GM23338 (cell line): ENCODE data around the gene NUDC. TPM values are rescaled to one million over a fixed set of nuclear protein-coding genes. Genes with fewer than 3 reads are reported as not detected.

ENCODE experiments used
- ATAC-seq: fragments of 200-7000 bp; cut with Tn5 transposase; 3 replicates; pipeline ENCODE4 v1.9.1; 2020
- DNase-seq: peaks from one replicate; pipeline ENCODE4 v3.0.0-alpha.2; 2015; ENCODE audit warnings: low spot score
- H2AFZ ChIP-seq: fragments of 200-600 bp; sonication (generic); 2 replicates; pipeline ENCODE4 v1.8.0; 2016; ENCODE audit warnings: antibody characterized with exemption, mild to moderate bottlenecking, moderate library complexity
- H3F3A ChIP-seq: fragments of 200-600 bp; sonication (generic); replicated peaks from 2 replicates; pipeline ENCODE4 v1.8.0; 2017; ENCODE audit warnings: antibody characterized with exemption, mixed run types, low read depth
- H3K27ac ChIP-seq: fragments of 200-600 bp; sonication (generic); 2 replicates; pipeline ENCODE4 v1.6.1; 2016; ENCODE audit warnings: low read depth
- H3K27me3 ChIP-seq: fragments of 200-600 bp; sonication (generic); 2 replicates; pipeline ENCODE4 v1.8.0; 2016; ENCODE audit warnings: mild to moderate bottlenecking, mixed run types, moderate library complexity; ENCODE audit not compliant: insufficient read depth
- H3K36me3 ChIP-seq: fragments of 200-600 bp; sonication (generic); 2 replicates; pipeline ENCODE4 v1.8.0; 2016; ENCODE audit warnings: mild to moderate bottlenecking; ENCODE audit not compliant: insufficient read depth
- H3K4me1 ChIP-seq: fragments of 200-600 bp; sonication (generic); 2 replicates; pipeline ENCODE4 v1.8.0; 2016; ENCODE audit warnings: mild to moderate bottlenecking, moderate library complexity; ENCODE audit not compliant: insufficient read depth
- H3K4me2 ChIP-seq: fragments of 200-600 bp; sonication (generic); 2 replicates; pipeline ENCODE4 v1.7.1; 2017; ENCODE audit warnings: mixed run types
- H3K4me3 ChIP-seq: fragments of 200-600 bp; sonication (generic); 2 replicates; pipeline ENCODE4 v1.6.1; 2016; ENCODE audit warnings: mixed run types
- H3K79me2 ChIP-seq: fragments of 200-600 bp; sonication (generic); replicated peaks from 2 replicates; pipeline ENCODE4 v1.8.0; 2017; ENCODE audit warnings: mild to moderate bottlenecking; ENCODE audit not compliant: insufficient read depth
- H3K9me2 ChIP-seq: fragments of 200-600 bp; sonication (generic); 2 replicates; pipeline ENCODE4 v1.8.0; 2017; ENCODE audit not compliant: insufficient read depth
- H4K20me1 ChIP-seq: fragments of 200-600 bp; sonication (generic); replicated peaks from 2 replicates; pipeline ENCODE4 v1.8.0; 2017; ENCODE audit warnings: mild to moderate bottlenecking; ENCODE audit not compliant: insufficient read depth
- H3K27ac Mint-ChIP-seq: 2 replicates; pipeline ENCODE4 v1.8.0; 2020; ENCODE audit warnings: inconsistent platforms, mild to moderate bottlenecking, moderate library complexity, mixed read lengths
- H3K27me3 Mint-ChIP-seq: 3 replicates; pipeline ENCODE4 v1.8.0; 2022; ENCODE audit warnings: low read depth, mild to moderate bottlenecking, moderate library complexity, mixed read lengths, inconsistent platforms; ENCODE audit not compliant: insufficient read depth, poor library complexity
- H3K36me3 Mint-ChIP-seq: 3 replicates; pipeline ENCODE4 v1.8.0; 2021; ENCODE audit warnings: low read depth, mild to moderate bottlenecking, inconsistent platforms, moderate library complexity, mixed read lengths
- H3K4me1 Mint-ChIP-seq: 3 replicates; pipeline ENCODE4 v1.8.0; 2020; ENCODE audit warnings: mild to moderate bottlenecking, inconsistent platforms, mixed read lengths
- H3K4me3 Mint-ChIP-seq: 3 replicates; pipeline ENCODE4 v1.8.0; 2021; ENCODE audit warnings: moderate library complexity, mild to moderate bottlenecking, inconsistent platforms, mixed read lengths
- H3K9me3 Mint-ChIP-seq: 3 replicates; pipeline ENCODE4 v1.8.0; 2020; ENCODE audit warnings: moderate library complexity, mild to moderate bottlenecking, inconsistent platforms, mixed read lengths
- CREB1 ChIP-seq: fragments of 250-450 bp; sonication (Bioruptor Pico); IDR thresholded peaks from 2 replicates; pipeline ENCODE4 v1.5.0; 2020; ENCODE audit warnings: low read depth, mild to moderate bottlenecking, moderate library complexity
- EZH2 ChIP-seq: fragments of 200-600 bp; sonication (generic); IDR thresholded peaks from one replicate; pipeline ENCODE4 v1.8.0; 2017; ENCODE audit warnings: antibody characterized with exemption, mild to moderate bottlenecking, low read depth; ENCODE audit not compliant: unreplicated experiment
- EZH2phosphoT487 ChIP-seq: fragments of 200-600 bp; sonication (generic); IDR thresholded peaks from one replicate; pipeline ENCODE4 v1.8.1; 2018; ENCODE audit warnings: antibody characterized with exemption; ENCODE audit not compliant: unreplicated experiment
- JUNB ChIP-seq: IDR thresholded peaks from one replicate; pipeline ENCODE4 v1.6.1; 2016; ENCODE audit warnings: antibody characterized with exemption; ENCODE audit not compliant: unreplicated experiment
- NANOG ChIP-seq: IDR thresholded peaks from 2 replicates; pipeline ENCODE4 v1.6.1; 2016; ENCODE audit warnings: antibody characterized with exemption, borderline replicate concordance
- POLR2AphosphoS5 ChIP-seq: IDR thresholded peaks from 2 replicates; pipeline ENCODE4 v1.6.1; 2016; ENCODE audit warnings: antibody characterized with exemption, low read depth
- STAT1 ChIP-seq: IDR thresholded peaks from one replicate; pipeline ENCODE4 v1.6.1; 2016; ENCODE audit warnings: antibody characterized with exemption; ENCODE audit not compliant: unreplicated experiment
- ZNF114 ChIP-seq: fragments of 250-450 bp; sonication (Bioruptor Pico); IDR thresholded peaks from 2 replicates; pipeline ENCODE4 v1.5.0; 2020; ENCODE audit warnings: mild to moderate bottlenecking, moderate library complexity
- ZNF331 ChIP-seq: fragments of 250-450 bp; sonication (Bioruptor Pico); IDR thresholded peaks from 2 replicates; pipeline ENCODE4 v1.5.0; 2020; ENCODE audit warnings: low read depth, mild to moderate bottlenecking, moderate library complexity
- polyA plus RNA-seq: library from polyadenylated mRNA; unstranded; fragments of >200 nt; fragmentation: Nextera tagmentation; extraction: Ambion mirVana; gene quantifications from 2 replicates; pipeline ENCODE4 v1.2.1, GENCODE V29; 2016
- total RNA-seq: library from RNA; depleted of rRNA; stranded (reverse); fragments of >200 nt; shearing (Covaris generic); gene quantifications from 2 replicates; pipeline ENCODE4 v1.2.3, GENCODE V29; 2014
- TF ChIP-seq, protein P1 (sequence below): IDR thresholded peaks from 2 replicates; pipeline ENCODE4 v1.6.1; 2016; ENCODE audit warnings: antibody characterized with exemption
- TF ChIP-seq, protein P2 (sequence below): IDR thresholded peaks from one replicate; pipeline ENCODE4 v1.6.1; 2018; ENCODE audit warnings: antibody characterized with exemption; ENCODE audit not compliant: unreplicated experiment
- TF ChIP-seq, protein P3 (sequence below): fragments of 250-450 bp; sonication (Bioruptor Pico); IDR thresholded peaks from 2 replicates; pipeline ENCODE4 v1.5.0; 2020; ENCODE audit warnings: mild to moderate bottlenecking, moderate library complexity

NUDC gene
- total and polyA plus RNA-seq, 2 experiments from 2014 or later = 96.2 to 224 TPM

DNA sequence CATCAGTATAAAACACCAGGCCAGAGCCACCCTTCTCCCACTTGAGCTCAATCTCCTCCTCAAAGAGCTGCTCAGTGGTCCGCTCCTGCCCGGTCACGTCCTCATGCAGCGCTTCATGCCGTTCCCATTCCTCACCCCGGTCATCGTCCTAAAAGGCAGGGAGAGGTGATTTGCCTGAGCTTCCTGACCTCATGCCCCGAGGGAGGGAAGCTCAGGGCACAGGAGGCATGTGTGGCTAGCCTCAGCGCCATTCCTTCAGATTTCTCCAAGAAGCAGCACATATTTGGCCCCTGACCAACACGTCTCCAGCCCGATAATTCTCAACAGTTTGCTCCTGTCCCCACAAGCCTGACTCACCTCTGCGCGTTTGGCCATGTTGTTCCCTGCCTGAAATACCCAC, 27.3 kb upstream of the NUDC start (continued):
- TF ChIP-seq ZNF331 (CRISPR knock-in tag) = no peak
- TF ChIP-seq, protein P1, sequence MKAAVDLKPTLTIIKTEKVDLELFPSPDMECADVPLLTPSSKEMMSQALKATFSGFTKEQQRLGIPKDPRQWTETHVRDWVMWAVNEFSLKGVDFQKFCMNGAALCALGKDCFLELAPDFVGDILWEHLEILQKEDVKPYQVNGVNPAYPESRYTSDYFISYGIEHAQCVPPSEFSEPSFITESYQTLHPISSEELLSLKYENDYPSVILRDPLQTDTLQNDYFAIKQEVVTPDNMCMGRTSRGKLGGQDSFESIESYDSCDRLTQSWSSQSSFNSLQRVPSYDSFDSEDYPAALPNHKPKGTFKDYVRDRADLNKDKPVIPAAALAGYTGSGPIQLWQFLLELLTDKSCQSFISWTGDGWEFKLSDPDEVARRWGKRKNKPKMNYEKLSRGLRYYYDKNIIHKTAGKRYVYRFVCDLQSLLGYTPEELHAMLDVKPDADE = no peak

DNA sequence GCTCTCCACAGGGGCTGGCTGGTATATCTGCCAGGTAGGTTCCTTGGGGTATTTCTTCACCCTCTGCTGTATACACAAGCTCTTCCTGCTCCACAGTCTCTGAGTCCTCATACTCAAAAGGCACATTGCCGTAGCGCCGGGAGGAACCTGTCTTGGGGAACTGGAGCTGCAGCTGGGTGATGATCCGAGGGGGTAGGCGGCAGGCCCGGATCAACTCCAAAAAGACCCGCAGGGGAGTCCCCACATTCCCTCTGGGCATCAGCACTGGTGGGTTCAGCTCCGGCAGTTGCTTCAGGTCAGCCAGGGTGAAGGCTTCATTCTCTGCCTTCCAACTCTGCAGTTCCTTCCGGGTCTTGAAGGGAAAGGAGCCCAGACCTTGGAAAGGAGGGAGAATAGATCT, 24.2 kb upstream of the NUDC start:
- Mint-ChIP-seq H3K9me3 (no peaks in the 10 kb centered on the region), H3K27ac (no peak overlapping the region), H3K36me3 (peaks cover 35% of the 10 kb centered on the region), H3K4me3 (no peak overlapping the region), H3K27me3 (peaks cover 5% of the 10 kb centered on the region), H3K4me1 (peaks cover 8% of the 10 kb centered on the region)
- Histone ChIP-seq H3F3A (0 out of 2 replicates have a peak, but pooled peaks cover 5% of the 10 kb centered on the region), H3K4me2 (no peak overlapping the region), H3K4me3 (no peak overlapping the region), H3K79me2 (peaks cover 27% of the 10 kb centered on the region), H4K20me1 (no peaks in the 10 kb centered on the region; the same call in 1 of the 2 replicates), H2AFZ (no peak overlapping the region), H3K27me3 (no peaks in the 10 kb centered on the region), H3K27ac (no peak overlapping the region), H3K4me1 (peaks cover 7% of the 10 kb centered on the region), H3K9me2 (no peaks in the 10 kb centered on the region), H3K36me3 (peaks cover 13% of the 10 kb centered on the region)
- ATAC-seq = no peak
- no peak for DNase-seq
- TF ChIP-seq EZH2 = no peak
- TF ChIP-seq, protein P1 = no peak
- TF ChIP-seq NANOG = no peak
- TF ChIP-seq, protein P2, sequence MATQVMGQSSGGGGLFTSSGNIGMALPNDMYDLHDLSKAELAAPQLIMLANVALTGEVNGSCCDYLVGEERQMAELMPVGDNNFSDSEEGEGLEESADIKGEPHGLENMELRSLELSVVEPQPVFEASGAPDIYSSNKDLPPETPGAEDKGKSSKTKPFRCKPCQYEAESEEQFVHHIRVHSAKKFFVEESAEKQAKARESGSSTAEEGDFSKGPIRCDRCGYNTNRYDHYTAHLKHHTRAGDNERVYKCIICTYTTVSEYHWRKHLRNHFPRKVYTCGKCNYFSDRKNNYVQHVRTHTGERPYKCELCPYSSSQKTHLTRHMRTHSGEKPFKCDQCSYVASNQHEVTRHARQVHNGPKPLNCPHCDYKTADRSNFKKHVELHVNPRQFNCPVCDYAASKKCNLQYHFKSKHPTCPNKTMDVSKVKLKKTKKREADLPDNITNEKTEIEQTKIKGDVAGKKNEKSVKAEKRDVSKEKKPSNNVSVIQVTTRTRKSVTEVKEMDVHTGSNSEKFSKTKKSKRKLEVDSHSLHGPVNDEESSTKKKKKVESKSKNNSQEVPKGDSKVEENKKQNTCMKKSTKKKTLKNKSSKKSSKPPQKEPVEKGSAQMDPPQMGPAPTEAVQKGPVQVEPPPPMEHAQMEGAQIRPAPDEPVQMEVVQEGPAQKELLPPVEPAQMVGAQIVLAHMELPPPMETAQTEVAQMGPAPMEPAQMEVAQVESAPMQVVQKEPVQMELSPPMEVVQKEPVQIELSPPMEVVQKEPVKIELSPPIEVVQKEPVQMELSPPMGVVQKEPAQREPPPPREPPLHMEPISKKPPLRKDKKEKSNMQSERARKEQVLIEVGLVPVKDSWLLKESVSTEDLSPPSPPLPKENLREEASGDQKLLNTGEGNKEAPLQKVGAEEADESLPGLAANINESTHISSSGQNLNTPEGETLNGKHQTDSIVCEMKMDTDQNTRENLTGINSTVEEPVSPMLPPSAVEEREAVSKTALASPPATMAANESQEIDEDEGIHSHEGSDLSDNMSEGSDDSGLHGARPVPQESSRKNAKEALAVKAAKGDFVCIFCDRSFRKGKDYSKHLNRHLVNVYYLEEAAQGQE = no peak
- TF ChIP-seq ZNF114 = no peak
- no peak for TF ChIP-seq ZNF331 (CRISPR knock-in tag)
- TF ChIP-seq POLR2AphosphoS5 = no peak
- no peak for TF ChIP-seq CREB1 (CRISPR knock-in tag)
- TF ChIP-seq STAT1 = no peak
- TF ChIP-seq, protein P3, sequence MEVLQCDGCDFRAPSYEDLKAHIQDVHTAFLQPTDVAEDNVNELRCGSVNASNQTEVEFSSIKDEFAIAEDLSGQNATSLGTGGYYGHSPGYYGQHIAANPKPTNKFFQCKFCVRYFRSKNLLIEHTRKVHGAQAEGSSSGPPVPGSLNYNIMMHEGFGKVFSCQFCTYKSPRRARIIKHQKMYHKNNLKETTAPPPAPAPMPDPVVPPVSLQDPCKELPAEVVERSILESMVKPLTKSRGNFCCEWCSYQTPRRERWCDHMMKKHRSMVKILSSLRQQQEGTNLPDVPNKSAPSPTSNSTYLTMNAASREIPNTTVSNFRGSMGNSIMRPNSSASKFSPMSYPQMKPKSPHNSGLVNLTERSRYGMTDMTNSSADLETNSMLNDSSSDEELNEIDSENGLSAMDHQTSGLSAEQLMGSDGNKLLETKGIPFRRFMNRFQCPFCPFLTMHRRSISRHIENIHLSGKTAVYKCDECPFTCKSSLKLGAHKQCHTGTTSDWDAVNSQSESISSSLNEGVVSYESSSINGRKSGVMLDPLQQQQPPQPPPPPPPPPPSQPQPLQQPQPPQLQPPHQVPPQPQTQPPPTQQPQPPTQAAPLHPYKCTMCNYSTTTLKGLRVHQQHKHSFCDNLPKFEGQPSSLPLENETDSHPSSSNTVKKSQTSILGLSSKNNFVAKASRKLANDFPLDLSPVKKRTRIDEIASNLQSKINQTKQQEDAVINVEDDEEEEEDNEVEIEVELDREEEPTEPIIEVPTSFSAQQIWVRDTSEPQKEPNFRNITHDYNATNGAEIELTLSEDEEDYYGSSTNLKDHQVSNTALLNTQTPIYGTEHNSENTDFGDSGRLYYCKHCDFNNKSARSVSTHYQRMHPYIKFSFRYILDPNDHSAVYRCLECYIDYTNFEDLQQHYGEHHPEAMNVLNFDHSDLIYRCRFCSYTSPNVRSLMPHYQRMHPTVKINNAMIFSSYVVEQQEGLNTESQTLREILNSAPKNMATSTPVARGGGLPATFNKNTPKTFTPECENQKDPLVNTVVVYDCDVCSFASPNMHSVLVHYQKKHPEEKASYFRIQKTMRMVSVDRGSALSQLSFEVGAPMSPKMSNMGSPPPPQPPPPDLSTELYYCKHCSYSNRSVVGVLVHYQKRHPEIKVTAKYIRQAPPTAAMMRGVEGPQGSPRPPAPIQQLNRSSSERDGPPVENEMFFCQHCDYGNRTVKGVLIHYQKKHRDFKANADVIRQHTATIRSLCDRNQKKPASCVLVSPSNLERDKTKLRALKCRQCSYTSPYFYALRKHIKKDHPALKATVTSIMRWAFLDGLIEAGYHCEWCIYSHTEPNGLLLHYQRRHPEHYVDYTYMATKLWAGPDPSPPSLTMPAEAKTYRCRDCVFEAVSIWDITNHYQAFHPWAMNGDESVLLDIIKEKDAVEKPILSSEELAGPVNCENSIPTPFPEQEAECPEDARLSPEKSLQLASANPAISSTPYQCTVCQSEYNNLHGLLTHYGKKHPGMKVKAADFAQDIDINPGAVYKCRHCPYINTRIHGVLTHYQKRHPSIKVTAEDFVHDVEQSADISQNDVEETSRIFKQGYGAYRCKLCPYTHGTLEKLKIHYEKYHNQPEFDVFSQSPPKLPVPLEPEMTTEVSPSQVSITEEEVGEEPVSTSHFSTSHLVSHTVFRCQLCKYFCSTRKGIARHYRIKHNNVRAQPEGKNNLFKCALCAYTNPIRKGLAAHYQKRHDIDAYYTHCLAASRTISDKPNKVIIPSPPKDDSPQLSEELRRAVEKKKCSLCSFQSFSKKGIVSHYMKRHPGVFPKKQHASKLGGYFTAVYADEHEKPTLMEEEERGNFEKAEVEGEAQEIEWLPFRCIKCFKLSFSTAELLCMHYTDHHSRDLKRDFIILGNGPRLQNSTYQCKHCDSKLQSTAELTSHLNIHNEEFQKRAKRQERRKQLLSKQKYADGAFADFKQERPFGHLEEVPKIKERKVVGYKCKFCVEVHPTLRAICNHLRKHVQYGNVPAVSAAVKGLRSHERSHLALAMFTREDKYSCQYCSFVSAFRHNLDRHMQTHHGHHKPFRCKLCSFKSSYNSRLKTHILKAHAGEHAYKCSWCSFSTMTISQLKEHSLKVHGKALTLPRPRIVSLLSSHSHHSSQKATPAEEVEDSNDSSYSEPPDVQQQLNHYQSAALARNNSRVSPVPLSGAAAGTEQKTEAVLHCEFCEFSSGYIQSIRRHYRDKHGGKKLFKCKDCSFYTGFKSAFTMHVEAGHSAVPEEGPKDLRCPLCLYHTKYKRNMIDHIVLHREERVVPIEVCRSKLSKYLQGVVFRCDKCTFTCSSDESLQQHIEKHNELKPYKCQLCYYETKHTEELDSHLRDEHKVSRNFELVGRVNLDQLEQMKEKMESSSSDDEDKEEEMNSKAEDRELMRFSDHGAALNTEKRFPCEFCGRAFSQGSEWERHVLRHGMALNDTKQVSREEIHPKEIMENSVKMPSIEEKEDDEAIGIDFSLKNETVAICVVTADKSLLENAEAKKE (CRISPR knock-in tag) = no peak
- no peak for TF ChIP-seq JUNB
- TF ChIP-seq EZH2phosphoT487 = no peak
